DMS153 treated with DMSO at 0.1 percent for 48 hours (cell line): Measurements from ENCODE around the gene C1orf116.

Experiments used
- DNase-seq: peaks from one replicate; lab custom pipeline; 2025; ENCODE audit not compliant: unreplicated experiment; lab: John Stamatoyannopoulos, UW

Gene C1orf116

DNA sequence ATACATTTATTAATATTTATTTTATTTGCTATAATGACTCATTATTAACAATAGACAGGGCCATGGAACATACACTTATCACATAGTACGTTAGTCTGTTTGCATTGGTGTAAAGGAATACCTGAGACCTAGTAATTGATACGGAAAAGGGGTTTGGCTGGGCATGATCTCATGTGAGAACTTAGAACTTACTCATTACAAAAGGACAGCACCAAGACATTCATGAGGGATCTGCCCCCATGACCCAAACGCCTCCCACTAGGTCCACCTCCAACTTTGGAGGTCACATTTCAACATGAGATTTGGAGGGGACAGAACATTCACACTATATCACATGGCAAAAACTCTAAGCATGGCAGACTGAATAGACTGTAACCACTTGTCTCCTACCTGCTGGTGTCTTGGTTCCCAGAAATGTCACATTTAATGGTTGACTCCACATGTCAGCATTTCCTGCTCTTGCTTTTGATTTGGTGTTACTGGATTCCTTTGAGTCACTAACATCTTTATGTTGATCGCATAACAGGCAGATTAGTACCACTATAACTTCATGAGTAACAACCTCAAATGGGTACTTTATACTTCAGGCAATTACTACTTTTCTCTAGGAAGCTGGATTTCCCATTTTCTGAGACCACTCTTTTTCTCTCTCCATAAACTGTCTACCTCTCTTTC lies 3.5 kb upstream of the C1orf116 start:
- no peak for DNase-seq

DNA sequence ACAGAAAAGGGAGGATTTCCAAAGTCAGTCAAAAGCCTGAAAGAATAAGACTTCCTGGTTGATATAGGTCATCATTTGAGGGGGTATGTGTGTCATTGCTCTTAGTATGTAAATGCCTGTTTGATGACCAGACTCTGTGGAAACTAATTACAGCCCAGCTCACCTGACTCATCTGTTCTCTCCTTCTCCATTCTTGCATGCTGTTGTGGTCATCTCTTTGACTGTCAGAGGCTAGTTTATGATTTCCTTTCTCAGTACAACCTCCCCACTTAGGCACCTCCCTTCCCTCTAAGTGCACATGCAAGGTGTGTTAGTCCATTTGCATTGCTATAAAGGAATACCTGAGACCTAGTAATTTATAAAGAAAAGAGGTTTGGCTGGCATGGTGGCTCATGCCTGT lies 2.4 kb upstream of the C1orf116 start:
- no peak for DNase-seq

DNA sequence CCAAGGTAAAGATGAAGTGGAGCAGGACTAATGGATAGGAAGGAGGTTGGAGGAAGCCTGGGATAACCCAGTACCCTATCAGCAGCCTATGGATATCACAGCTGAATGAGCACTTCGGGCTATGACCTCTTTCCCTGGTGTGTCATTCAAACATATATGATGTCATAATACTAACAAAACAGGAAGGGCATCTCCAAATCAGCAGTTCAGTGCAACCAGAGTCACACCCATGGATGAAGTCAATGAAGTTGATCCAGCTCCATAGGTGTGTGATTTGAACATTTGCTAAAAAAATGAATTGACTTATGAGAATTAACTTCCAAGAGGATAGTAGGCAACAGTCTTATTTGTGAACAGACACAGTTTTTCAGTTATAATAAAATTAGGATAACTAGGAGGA lies 1.7 kb upstream of the C1orf116 start:
- no peak for DNase-seq

DNA sequence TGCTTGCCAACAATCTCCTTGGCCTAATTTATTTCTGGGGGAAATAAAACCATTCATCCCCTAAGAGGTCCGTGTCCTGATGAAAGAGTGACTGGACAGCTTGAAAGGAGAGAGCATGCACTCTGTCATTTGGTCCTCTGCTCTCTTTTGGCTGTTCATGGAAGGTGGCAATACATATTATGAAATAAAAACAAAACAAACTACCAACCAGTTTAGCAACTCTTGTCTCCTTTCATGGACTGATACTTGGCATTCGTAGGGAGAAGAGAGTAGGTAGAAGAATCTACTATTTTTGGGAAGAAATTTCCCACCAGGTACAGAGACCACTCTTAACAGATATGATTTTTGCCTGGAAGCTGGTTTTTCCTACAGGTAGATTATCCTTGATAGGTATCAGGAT lies 746 bp upstream of the C1orf116 start:
- no peak for DNase-seq

DNA sequence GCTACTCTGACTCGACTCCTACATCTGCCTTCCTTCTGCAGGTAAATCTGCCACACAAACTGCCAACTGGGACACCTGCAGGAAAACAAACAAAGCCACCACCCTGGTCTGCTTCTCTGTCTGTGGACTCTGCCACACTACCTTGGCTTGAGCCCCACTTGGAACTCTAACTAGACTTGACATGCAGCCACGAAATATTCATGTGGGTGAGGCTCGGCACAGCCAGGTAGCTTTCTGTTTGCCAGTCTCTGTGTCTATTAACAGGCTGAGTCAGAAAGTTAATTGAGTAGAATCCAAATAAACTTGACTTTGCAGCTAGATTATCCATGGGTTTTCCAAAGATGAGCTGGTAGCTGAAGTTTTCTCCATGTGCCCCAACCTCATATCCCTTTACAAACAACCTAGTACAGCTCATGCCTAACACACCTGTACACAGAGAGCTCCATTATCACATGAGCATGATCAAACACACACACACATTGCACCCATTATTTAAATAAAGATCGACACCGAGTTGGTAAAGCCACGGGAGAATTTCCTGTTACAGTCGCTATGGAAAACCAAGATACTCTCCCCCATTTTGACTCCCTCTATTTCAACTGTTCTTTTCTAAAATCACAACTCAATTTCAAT lies 808 bp downstream of the C1orf116 start:
- peak; percentile 30 for DNase-seq

DNA sequence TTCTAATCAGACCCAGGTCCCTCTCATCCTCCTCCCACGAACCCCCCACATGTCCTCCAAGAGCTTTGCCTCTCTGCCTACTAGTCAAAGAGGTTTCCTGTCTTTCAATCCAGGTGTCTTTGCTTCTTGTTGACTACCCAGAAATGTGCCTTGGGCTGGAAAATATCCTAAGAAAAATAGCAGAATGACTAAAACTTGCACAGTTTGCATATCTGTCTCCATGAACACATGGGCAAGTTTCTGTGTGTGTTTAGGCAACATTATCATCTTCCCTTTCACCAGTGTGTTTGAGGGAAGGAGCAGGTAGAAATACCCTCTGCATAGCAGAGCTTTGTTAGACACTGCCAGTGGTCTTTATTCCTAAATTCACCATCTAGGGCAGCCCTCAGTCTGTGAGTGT lies 1.5 kb downstream of the C1orf116 start:
- DNase-seq = no peak

DNA sequence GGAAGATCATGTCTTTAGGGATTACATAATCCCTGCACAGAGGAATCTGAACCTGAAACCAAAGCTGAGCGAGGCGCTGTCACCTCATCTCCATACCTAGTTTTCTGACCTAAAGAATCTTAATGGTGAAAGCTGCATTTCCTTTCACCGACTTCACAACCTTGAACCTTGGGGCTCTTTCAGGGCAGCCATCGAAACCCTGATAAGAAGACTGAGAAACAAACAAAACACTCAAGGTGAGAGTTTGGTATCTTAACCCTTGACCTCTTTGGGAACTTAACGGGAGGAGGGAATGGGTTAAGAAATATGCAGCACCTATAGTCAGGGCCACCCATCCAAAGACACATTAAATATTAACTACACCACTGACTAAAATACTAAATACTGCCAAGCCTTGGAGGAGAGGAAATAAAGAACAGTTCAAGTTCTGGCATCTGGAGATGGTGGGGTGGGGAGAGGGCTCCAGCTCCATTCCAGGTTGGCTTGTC lies 2.0 kb downstream of the C1orf116 start:
- no peak for DNase-seq

DNA sequence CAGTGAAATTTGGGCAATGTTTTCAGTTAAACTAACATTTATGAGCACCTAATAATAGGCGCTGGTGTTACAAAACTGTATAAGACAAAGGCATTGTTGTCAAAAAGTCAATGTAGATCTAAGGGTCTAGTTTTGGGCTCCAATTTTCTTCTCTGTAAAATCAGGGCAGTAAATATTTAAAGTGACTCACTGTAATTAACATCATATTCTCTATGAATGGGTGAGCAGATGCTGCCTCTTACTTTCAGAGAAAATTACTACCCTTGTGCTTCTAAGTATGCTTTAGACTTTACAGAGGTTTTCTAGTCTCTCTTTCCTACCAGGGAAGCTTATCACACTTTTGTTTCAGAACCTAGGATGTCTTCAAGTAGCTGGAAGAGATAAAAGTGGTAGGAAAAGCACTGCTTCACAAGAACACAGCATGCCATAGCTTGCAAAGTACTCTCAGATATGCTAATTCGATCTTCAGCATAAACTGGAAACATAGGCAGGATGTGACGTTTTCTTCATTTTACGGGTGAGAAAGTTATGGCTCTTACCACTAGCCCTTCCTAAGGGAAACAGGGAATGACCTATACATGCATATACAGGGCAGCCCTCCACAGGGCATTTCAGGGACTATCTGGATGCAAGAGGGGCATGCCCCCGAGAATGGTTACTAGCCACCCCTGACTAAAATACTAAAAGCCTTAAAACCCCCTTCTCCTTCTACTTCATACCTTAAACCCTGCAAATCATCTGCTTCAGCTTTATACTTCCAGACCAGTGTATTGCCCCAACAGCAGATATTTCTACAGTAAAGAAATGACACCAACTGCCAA lies 2.6 kb downstream of the C1orf116 start:
- DNase-seq = no peak

DNA sequence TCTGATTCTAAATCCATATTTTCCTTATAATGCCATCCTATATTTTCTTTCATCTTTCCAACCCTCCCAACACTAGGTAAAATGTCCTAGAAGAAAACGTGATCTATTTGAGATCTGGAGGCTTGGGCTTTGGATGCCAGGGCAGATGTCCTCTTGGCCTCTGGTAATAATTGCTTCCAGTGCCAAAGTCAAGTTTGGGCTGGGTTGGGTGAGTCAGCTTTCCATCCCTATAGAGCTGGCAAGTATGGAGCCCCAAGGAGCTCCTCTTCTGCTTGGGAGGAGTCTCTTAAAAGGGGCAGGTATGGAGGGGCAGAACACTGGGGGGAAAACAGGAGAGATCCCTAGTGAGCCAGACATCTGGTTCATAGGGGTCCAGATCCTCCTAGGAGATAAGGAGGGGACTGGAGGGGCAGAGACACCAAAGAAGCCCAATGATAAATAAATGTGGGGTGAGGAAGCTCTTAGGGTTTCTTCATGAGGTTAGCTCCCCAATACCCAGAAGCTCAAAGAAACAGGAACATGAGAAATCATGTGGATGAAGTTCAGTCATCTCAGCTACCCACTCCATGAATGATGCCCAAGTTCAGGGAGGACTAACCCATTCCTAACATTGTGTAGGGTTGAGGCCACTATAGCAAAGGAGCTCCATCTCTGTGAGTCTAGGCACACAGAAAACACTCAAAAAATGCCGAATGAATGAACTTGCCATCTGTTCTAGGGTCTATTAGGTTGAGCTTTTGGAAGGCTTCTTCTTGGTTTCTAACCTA lies 3.5 kb downstream of the C1orf116 start:
- DNase-seq = no peak

DNA sequence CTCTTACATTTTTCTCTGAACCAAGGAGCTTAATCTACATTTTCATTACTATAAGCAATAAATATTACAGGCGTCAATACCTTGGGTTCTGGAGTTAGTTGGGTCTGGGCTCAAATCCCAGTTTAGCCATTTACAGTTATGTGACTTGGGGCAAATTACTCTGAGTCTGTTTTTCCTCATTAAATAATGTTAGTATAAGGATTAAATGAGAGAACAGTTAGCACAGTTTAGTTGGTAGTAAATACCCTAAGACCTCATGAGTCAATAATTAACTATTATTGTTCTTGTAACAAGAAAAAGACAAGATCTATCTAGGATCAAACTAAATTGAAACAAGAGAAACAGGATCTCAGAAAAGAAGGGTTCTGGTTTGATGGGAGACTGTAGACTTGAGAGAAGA lies 4.6 kb downstream of the C1orf116 start:
- DNase-seq = no peak

DNA sequence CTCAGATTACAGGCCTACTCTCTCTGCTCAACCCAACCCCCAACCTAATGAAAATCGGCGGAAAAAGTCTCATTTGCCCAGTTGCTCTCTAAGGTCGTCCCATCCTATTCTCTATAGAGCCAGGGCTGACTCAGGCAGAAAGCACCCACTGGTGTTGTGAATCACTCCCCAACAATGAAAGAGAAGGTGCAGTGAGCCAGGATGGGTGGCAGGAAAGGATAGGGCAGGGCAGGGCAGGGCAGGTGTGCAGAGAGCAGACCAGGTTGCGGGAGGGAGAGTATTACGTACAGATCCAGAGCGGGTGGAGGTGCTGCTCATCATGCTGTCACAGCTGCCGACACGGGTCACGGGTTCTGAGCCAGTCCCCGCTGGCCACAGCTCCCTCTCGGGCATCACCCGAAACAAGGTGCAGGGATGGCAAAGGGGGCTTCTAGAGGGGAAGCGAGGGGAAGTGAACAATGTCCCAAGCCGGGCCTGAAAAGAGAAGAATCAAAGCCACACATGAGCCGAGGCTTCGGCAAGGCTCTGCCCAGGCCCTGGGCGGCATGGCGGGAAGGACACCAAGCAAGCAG lies 5.3 kb downstream of the C1orf116 start:
- no peak for DNase-seq

DNA sequence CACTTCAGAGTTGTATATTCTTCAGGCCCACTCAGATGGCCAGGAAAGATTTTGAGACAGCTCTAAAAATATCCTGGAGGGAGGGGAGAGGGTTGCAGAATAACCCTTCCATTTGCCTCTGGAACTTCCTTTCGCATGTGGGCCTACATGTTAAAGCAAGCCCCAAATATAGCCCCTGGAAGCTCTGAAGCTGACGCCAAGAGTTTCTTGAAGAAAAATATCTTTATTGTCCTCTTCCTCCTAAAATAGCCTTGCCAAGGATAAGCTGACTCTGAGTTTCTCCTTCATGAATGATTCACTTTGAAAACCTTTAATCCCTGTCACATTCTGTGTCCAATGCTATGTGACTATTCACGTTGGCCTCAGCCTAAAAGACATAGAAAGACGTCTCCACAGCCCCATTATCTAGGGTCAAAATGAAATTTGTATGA lies 6.4 kb downstream of the C1orf116 start:
- DNase-seq = no peak

DNA sequence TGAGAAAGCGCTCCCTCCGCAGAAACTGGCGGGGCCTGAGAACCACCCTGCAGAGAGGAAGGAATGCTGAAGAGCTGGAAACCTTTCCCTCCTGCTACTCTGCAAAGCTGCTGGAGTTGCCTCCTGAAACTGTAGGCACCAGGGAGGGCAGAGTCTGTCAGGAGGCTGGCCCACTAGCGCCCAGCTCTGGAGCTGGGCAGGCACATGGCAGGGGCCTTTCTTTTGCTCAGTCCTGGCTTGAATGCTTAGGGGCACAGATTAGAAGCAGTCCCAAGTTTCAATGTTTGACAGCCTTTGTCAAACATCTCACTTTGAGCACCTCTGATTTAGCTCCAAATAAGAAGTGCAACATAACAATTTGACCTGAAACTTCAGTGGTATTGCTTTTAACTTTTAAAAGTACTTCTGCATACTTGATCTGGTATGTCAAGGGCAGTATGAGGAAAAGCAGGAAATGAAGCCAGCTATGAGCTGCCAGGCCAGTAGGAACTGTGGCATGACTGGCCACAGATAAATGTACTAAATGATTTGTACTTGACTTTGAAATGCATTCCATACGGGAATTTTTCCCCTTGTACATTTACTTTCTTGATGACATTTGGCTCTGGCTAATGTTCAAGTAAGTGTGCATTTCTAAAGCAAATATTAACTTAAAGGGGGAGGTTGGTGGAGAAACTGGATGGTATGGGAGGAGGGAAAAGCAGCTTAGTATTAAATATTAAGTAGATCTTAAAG lies 7.2 kb downstream of the C1orf116 start:
- no peak for DNase-seq

DNA sequence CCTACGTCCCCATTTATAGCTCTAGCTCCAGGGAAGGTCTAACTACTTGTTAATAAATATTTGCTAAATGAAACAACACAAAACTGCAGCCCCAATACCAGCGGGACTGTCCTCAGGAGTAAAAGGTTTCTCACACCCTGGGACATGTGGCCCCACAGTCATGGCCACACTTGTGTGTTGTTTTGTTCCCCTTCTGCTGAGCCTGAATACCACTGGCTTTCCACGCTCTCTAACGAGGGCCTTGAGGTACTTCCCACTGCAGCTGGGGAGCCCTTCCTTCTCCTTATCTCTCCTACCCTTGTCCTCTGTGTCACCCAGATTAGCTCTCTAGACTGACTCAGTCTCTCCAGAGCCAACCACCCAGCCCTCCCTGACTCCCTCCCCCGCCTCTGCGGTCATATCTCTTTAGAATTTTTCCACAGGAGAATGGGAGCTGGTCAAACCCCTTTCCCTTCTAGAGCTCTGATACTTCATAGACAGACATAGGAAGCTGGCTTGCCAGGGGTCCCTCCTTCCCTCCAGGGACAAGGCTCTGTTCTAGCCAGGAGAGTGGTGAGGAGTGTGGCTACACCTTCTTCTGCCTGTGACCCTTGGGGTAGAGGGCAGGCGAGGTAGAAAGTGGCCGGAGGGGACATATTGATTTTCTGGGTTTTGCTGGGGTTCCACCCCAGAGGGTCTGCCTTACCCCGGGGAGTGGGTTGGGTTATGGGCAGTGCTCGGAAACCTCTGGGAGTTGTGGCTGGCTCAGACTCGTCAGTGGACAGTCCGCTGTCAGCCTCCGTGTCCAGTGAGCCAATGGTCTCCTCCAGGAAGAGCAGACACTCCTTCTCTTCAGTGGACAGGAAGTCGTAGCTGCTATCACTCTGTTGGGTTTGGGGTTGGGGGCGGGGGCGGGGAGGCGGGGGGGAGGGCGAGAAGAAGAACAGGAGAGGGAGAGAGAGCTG lies 8.1 kb downstream of the C1orf116 start:
- DNase-seq = no peak

DNA sequence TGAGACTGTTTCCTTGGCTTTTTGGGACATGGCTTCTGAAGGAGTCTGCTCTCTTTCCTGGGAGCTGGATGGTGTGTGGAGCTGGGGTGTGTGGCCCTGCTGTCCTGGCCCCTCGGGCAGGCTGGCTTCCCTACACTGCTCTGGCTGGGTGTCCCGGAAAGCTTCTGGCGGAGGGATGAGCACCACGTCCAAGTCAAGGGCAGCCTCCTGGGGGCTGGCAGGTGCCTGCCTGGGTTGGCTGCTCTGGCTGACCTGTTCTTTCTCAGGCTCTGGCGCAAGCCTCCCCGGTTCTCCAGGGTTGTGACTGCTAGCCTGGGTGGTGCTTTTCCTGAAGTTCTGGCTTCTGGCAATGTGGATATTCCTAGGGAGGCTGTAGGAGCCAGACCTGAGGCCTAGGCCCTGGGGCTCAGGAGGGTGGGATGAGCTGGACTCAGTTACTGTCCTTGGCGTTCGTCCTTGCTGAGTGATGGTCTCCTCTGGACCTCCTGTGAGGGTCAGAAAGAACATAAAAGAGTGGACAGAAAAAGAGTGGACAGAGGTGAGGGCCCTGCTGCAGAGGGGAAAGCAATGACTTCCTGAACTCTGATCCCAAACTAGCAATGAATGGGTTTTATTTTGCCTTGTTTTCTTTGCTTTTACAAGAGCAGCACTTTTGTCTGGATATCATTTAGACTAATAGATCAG lies 9.4 kb downstream of the C1orf116 start:
- no peak for DNase-seq

DNA sequence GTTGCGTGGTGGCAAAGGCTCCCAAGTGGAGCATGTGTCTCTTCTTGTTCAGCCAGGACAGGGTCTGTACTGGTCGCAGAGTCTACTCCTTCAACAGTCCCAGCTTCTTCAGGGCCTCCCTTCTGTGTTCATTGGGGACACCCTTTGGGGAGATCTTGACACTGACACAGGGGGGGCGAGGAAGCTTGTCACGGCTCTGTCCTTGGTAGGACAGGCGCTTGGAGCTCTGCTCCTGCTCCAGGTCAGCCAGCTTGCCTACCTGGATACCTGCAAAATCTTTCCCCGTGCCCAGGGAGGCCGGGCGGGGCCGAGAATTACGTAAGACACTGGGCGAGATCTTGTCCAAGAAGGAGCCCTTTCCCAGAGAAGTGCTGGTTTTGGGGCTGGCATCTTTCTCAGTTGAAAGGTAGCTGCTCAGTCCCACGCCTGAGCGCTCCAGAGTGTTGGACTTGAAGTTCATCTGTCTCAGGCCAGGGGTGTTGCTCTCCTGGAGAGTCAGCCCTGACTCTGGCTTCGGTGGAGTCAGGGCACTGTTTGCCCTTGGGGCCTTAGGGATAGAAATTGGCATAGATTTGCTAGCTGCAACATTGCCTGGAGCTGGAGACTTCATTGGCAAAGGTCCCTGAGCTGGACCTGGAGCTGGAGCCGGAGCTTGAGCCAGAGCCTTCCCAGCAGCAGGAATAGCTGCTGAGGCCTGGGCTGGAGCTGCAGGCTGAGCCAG lies 10.5 kb downstream of the C1orf116 start:
- no peak for DNase-seq

DNA sequence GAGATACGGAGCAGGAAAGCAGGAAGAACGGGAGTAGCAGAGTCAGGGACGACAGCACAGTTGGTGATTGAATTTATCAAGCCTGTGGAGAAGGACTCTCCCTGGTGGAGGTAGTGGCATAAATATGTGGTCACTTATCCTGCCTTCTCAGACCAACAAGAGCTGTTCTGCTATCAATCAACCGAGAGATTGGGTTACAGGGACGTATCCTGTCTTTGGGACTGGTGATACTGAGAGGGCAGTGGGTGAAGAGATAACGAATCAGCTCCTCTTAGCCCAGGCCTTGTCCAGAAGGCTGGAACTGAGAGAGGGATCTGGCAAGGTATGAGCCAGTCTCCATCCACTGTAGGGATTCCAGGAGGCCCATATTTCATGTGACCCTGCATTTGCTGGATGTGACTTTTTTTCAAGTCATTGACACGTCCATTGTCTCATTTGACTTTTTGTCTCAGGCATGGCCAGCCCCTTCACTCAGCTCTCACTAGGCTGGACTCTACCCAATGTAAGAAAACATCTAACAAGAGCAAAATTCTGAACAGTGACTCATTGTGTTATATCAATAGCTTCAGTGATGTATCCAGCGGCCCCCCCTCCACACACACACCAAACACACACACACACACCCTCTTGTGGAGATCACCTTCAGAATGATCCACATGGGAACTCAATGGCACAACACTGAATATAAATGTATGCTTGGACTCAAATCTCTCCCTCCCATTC lies 11.3 kb downstream of the C1orf116 start:
- no peak for DNase-seq
